K562 (cell line): ENCODE measurements around the gene TMEM208. TPM values are rescaled to one million over a fixed set of nuclear protein-coding genes. Genes with fewer than 3 reads are reported as not detected.

Experiments used
- DDX20 ChIP-seq: fragments of 450-650 bp; IDR thresholded peaks from 2 replicates; pipeline ENCODE4 v1.6.1; 2016; ENCODE audit warnings: missing genetic modification characterization, low read depth, mild to moderate bottlenecking, missing compliant biosample characterization, moderate library complexity
- GMEB1 ChIP-seq: fragments of 250-450 bp; sonication (Bioruptor Pico); IDR thresholded peaks from 2 replicates; pipeline ENCODE4 v1.4.0; 2020; ENCODE audit warnings: mild to moderate bottlenecking
- IRF2 ChIP-seq: sonication (generic); formaldehyde crosslinking; IDR thresholded peaks from 2 replicates; pipeline ENCODE4 v1.8.1; 2022; ENCODE audit warnings: mild to moderate bottlenecking, missing genetic modification reagents
- MEF2A ChIP-seq: IDR thresholded peaks from 2 replicates; pipeline ENCODE4 v1.6.1; 2011; ENCODE audit warnings: low read depth, mild to moderate bottlenecking, low read length, moderate library complexity; ENCODE audit not compliant: control insufficient read depth
- MGA ChIP-seq: fragments of 450-650 bp; IDR thresholded peaks from 2 replicates; pipeline ENCODE4 v1.6.1; 2016; ENCODE audit warnings: mild to moderate bottlenecking, moderate library complexity
- RBM15 ChIP-seq: fragments of 200-400 bp; formaldehyde crosslinking; IDR thresholded peaks from 2 replicates; pipeline ENCODE4 v1.6.1; 2018; ENCODE audit warnings: mild to moderate bottlenecking, low read length, moderate library complexity; ENCODE audit not compliant: insufficient read depth
- TRIM24 ChIP-seq, 2 experiments: fragments of 450-650 bp; IDR thresholded peaks; 2 replicates each; pipeline ENCODE4 v1.6.1; 2016
- ZNF134 ChIP-seq: fragments of 250-450 bp; sonication (Bioruptor Pico); conservative IDR thresholded peaks from 2 replicates; pipeline ENCODE4 v1.4.0; 2020
- ZNF41 ChIP-seq: fragments of 250-450 bp; sonication (Bioruptor Pico); conservative IDR thresholded peaks from 2 replicates; pipeline ENCODE4 v1.4.0; 2020; ENCODE audit warnings: mild to moderate bottlenecking
- ZNF592 ChIP-seq: fragments of 450-650 bp; IDR thresholded peaks from 2 replicates; pipeline ENCODE4 v1.6.1; 2017; ENCODE audit warnings: antibody characterized with exemption, mild to moderate bottlenecking
- polyA plus RNA-seq, 8 experiments: library from polyadenylated mRNA; depleted of rRNA in 4 of 8; stranded (reverse) in 5 of 8; unstranded in 3 of 8; fragments of >200 nt; fragmentation: Nextera tagmentation in 2 of 8; fragmentation: Illumina TruSeq in 1 of 8; extraction: Ambion mirVana in 2 of 8; extraction: Trizol in 1 of 8; gene quantifications; 2 replicates each; pipeline versions ENCODE4 v1.2.1 to v1.2.3, GENCODE V29; 2011 to 2014; ENCODE audit warnings: inconsistent platforms in 1 of 8, missing spikeins in 1 of 8
- total RNA-seq, 7 experiments: library from RNA; depleted of rRNA in 6 of 7; stranded (reverse); fragments of >200 nt in 6 of 7; fragmentation: Illumina TruSeq in 2 of 7; extraction: Trizol in 2 of 7; gene quantifications; 2 replicates each; pipeline versions ENCODE4 v1.2.1 to v1.2.3, GENCODE V29; 2011 to 2021; ENCODE audit warnings: low replicate concordance in 1 of 7

TMEM208 gene
- total and polyA plus RNA-seq, 9 of the 15 experiments (the other 6 are each of a cell fraction or from before 2014, with no cell fraction given): 31.8 to 239 (median 54.3) TPM

GRCh38 chr16:67246081-67246755 is 19.3 kb downstream of the TMEM208 start (continued):
- TF ChIP-seq ZNF592: peak; percentile 93
- no peak for TF ChIP-seq MEF2A
- TF ChIP-seq ZNF134 (CRISPR knock-in tag): no peak
- peak; percentile 86 for TF ChIP-seq MGA
- TF ChIP-seq TRIM24 (IDR thresholded peaks at IDR 0.05): 0 out of 4 replicates have a peak, but pooled peaks of 1 of the 2 experiments have one; percentile 16
- TF ChIP-seq GMEB1: 0 out of 2 replicates have a peak, but pooled peaks have one; percentile 6
- no peak for TF ChIP-seq IRF2
- no peak for TF ChIP-seq ZNF41 (CRISPR knock-in tag)
- no peak for TF ChIP-seq RBM15
- TF ChIP-seq DDX20 (tag): no peak
